Uterus (tissue), 4 donors: ENCODE data around the gene RAB3D. TPM values are rescaled to one million over a fixed set of nuclear protein-coding genes. Genes with fewer than 3 reads are reported as not detected.
"Not testable (repeated sequence)": the region's sequence is repeated elsewhere in the genome, so short reads cannot be mapped to it uniquely, and the experiment has no call there.

ENCODE experiments used
- DNase-seq, 2 donors: peaks; one replicate each; pipeline ENCODE4 v3.0.0-alpha.2; 2019 to 2020
- H3K27ac ChIP-seq, 2 donors: fragments of 200-600 bp; sonication (generic); 1 replicate in 1 of 2; 2 replicates in 1 of 2; pipeline ENCODE4 v1.5.1; 2016 to 2018
- H3K27me3 ChIP-seq, 2 donors: fragments of 200-600 bp; sonication (generic); one replicate each; pipeline ENCODE4 v1.5.1; 2018 to 2019; ENCODE audit warnings: control low read depth in 1 of 2
- H3K36me3 ChIP-seq, 2 donors: fragments of 200-600 bp; sonication (generic); one replicate each; pipeline ENCODE4 v1.5.1; 2019; ENCODE audit warnings: control low read depth in 1 of 2
- H3K4me1 ChIP-seq, 2 donors: fragments of 200-600 bp; sonication (generic); one replicate each; pipeline ENCODE4 v1.5.1; 2018 to 2019; ENCODE audit warnings: control low read depth in 1 of 2
- H3K4me3 ChIP-seq, 2 donors: fragments of 200-600 bp; sonication (generic); 1 replicate in 1 of 2; 2 replicates in 1 of 2; pipeline ENCODE4 v1.5.1; 2018 to 2019; ENCODE audit warnings: mild to moderate bottlenecking in 1 of 2
- H3K9me3 ChIP-seq, 2 donors: fragments of 200-600 bp; sonication (generic); one replicate each; pipeline ENCODE4 v1.5.1; 2019; ENCODE audit warnings: control low read depth in 1 of 2
- CTCF ChIP-seq, 4 experiments: fragments of 200-600 bp in 2 of 4; fragments of 450-650 bp in 2 of 4; sonication (generic) in 2 of 4; IDR thresholded peaks; one replicate each; pipeline ENCODE4 v1.5.1; 2016 to 2019; ENCODE audit warnings: antibody characterized with exemption in 4 of 4, mild to moderate bottlenecking in 2 of 4, moderate library complexity in 1 of 4
- POLR2A ChIP-seq, 2 donors: fragments of 450-650 bp; IDR thresholded peaks; one replicate each; pipeline ENCODE4 v1.6.1; 2016; ENCODE audit warnings: antibody characterized with exemption in 2 of 2, mild to moderate bottlenecking in 1 of 2, moderate library complexity in 1 of 2
- intact Hi-C: fragments of 100-400 bp; cut with DNase I; formaldehyde crosslinking; loops from one replicate; pipeline ENCODE4 v1.15.1; 2023; ENCODE audit warnings: low total_unique reads
- total RNA-seq, 4 donors: library from RNA; depleted of rRNA in 3 of 4; stranded (reverse); fragments of >200 nt in 3 of 4; gene quantifications; one replicate each; pipeline versions ENCODE4 v1.1.0 to v1.2.4, GENCODE V29; 2014 to 2023
- donor health status: DM: yes; HTN: yes; CAD: no.

RAB3D gene
- total RNA-seq, 4 donors from 2014 or later: 14.3 to 61.6 (median 25.7) TPM

- peak overlapping the region; percentile 72 to 88 for H3K27ac ChIP-seq
Measured at GRCh38 chr19:11356074-11356397, 16.6 kb upstream of the RAB3D start.

GRCh38 chr19:11355160-11356073 is 16.0 kb upstream of the RAB3D start, which contains the start of gene PLPPR2:
PLPPR2 (plus strand) TSS chr19:11355432; CDS start chr19:11357674, 2,242 bp downstream.
- H3K9me3 ChIP-seq: no peaks in the 10 kb centered on the region
- TF ChIP-seq POLR2A (IDR thresholded peaks at IDR 0.05) (peak; percentile 70 to 78), CTCF (IDR thresholded peaks at IDR 0.05) (no peak)
- intact Hi-C loops: loop anchor here (10.0 kb wide), 1 partner anchor 61 kb away; the partner anchor contains the start of gene TSPAN16
- H3K27me3 ChIP-seq: no peaks in the 10 kb centered on the region
- no peaks in the 10 kb centered on the region for H3K4me1 ChIP-seq
- H3K4me3 ChIP-seq: peak within 1 kb of the TSS; percentile 77 to 84
- peak; percentile 96 to 97 for DNase-seq
- no peaks in the 10 kb centered on the region for H3K36me3 ChIP-seq
- peak within 1 kb of the TSS; percentile 72 to 88 for H3K27ac ChIP-seq

More at GRCh38 chr19:11356074-11356397, 16.6 kb upstream of the RAB3D start:
- H3K36me3 ChIP-seq: no peaks in the 10 kb centered on the region
- intact Hi-C loops: loop anchor here (10.0 kb wide), 1 partner anchor 61 kb away; the partner anchor contains the start of gene TSPAN16
- TF ChIP-seq POLR2A (IDR thresholded peaks at IDR 0.05) (no peak), CTCF (IDR thresholded peaks at IDR 0.05) (no peak)
- H3K4me3 ChIP-seq: peak overlapping the region; percentile 77 to 84
- no peaks in the 10 kb centered on the region for H3K4me1 ChIP-seq
- no peak for DNase-seq
- H3K9me3 ChIP-seq: no peaks in the 10 kb centered on the region
- no peaks in the 10 kb centered on the region for H3K27me3 ChIP-seq

GRCh38 chr19:11354102-11354501 is 14.6 kb upstream of the RAB3D start:
- intact Hi-C loops: loop anchor here (10.0 kb wide), 1 partner anchor 59 kb away; the partner anchor contains the start of gene TSPAN16
- not testable (repeated sequence) for H3K4me3 ChIP-seq, H3K4me1 ChIP-seq, H3K9me3 ChIP-seq, H3K36me3 ChIP-seq, H3K27ac ChIP-seq, H3K27me3 ChIP-seq, DNase-seq

- Histone ChIP-seq H3K4me3 (no peak overlapping the region), H3K27ac (no peak overlapping the region), H3K27me3 (no peaks in the 10 kb centered on the region), H3K4me1 (peaks cover 0 to 9% of the 10 kb centered on the region in 2 donors), H3K36me3 (no peaks in the 10 kb centered on the region), H3K9me3 (no peaks in the 10 kb centered on the region)
- intact Hi-C loops: no loop called here
- TF ChIP-seq CTCF (IDR thresholded peaks at IDR 0.05): no peak
- no peak for TF ChIP-seq POLR2A (IDR thresholded peaks at IDR 0.05)
- no peak for DNase-seq
Measured at GRCh38 chr19:11349171-11349570, 9.7 kb upstream of the RAB3D start.

- H3K4me3 ChIP-seq: no peak overlapping the region
Measured at GRCh38 chr19:11347546-11348039, 8.1 kb upstream of the RAB3D start.

More at GRCh38 chr19:11347546-11348039, 8.1 kb upstream of the RAB3D start:
- H3K9me3 ChIP-seq: no peaks in the 10 kb centered on the region
- no peaks in the 10 kb centered on the region for H3K27me3 ChIP-seq
- no peak for DNase-seq
- H3K4me1 ChIP-seq: peaks cover 0 to 9% of the 10 kb centered on the region in 2 donors
- H3K27ac ChIP-seq: peak overlapping the region; percentile 86 to 94
- intact Hi-C loops: no loop called here
- no peaks in the 10 kb centered on the region for H3K36me3 ChIP-seq
- TF ChIP-seq POLR2A (IDR thresholded peaks at IDR 0.05) (no peak), CTCF (IDR thresholded peaks at IDR 0.05) (no peak)
